ENCODE results near the gene TMED8.

GRCh38 chr14:77355811-77356210, 21.1 kb downstream of the TMED8 start:
- no peak for TF ChIP-seq POLR2A (IDR thresholded peaks at IDR 0.05; ENCODE audit: borderline replicate concordance, extremely low read depth, insufficient read depth, insufficient read length)
- TF ChIP-seq POLR2AphosphoS5 (IDR thresholded peaks at IDR 0.05; ENCODE audit: low read depth, low read length): no peak
- no peak for TF ChIP-seq CTCF (IDR thresholded peaks at IDR 0.05 in 2 of 3, conservative IDR thresholded peaks at IDR 0.05 in 1 of 3; ENCODE audit: borderline replicate concordance in 1 of 3, insufficient read depth in 1 of 3, low read depth in 2 of 3, low read length in 2 of 3)
- TF ChIP-seq EZH2 (IDR thresholded peaks at IDR 0.05): no peak

Data from HCT116 (cell line).